ENCODE measurements around the gene ARHGAP44.

DNA sequence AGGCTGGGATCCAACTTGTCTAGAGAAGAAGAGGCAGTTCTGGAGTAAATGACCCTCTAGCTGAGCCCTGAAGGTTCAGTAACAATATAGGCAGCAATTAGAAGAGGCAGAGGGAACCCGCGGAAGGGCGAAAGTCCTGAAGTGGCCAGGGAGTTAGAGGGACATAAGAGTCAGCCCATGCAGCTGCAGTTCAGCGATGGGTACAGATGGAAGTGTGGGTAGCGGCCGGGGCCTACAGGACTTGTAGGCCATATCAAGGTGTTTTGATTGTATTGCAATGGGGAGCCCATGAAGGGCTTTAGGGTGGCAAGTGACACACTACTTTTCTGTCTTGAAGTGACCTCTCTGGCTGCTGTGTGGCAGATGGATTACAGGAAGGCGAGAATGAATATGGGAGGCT, 225.5 kb downstream of the ARHGAP44 start:
- no peak for TF ChIP-seq CTCF (IDR thresholded peaks at IDR 0.05; ENCODE audit: borderline replicate concordance, extremely low read depth, low read length, poor library complexity, severe bottlenecking)
- TF ChIP-seq EZH2 (IDR thresholded peaks at IDR 0.05; ENCODE audit: borderline replicate concordance, low read depth, low read length, severe bottlenecking) = no peak
